ENCODE results near the gene DVL1.

DVL1 gene

GRCh38 chr1:1311107-1312104, 37.8 kb downstream of the DVL1 start:
- H3K4me3 ChIP-seq (replicated peaks; ENCODE audit: low read depth, low read length) = no peak overlapping the region
- no peak for DNase-seq (ENCODE audit: extremely low read depth, low read depth)
- no peak for TF ChIP-seq CTCF (IDR thresholded peaks at IDR 0.05; ENCODE audit: low read depth, low read length, missing control alignments)

- no peak for DNase-seq (ENCODE audit: extremely low read depth, low read depth)
- H3K4me3 ChIP-seq (replicated peaks; ENCODE audit: low read depth, low read length) = no peak overlapping the region
- no peak for TF ChIP-seq CTCF (IDR thresholded peaks at IDR 0.05; ENCODE audit: low read depth, low read length, missing control alignments)
Measured at GRCh38 chr1:1310476-1311053, 38.7 kb downstream of the DVL1 start.

- DNase-seq (ENCODE audit: extremely low read depth, low read depth) = no peak
- H3K4me3 ChIP-seq (replicated peaks; ENCODE audit: low read depth, low read length) = peak overlapping the region; percentile 79
- TF ChIP-seq CTCF (IDR thresholded peaks at IDR 0.05; ENCODE audit: low read depth, low read length, missing control alignments) = peak; percentile 12
Measured at GRCh38 chr1:1310109-1310385, 39.2 kb downstream of the DVL1 start.

- H3K4me3 ChIP-seq (replicated peaks; ENCODE audit: low read depth, low read length) = peak overlapping the region; percentile 79
- DNase-seq (ENCODE audit: extremely low read depth, low read depth) = no peak
Measured at GRCh38 chr1:1309251-1310108, 39.7 kb downstream of the DVL1 start.

GRCh38 chr1:1308756-1309250, 40.4 kb downstream of the DVL1 start:
- no peak for TF ChIP-seq CTCF (IDR thresholded peaks at IDR 0.05; ENCODE audit: low read depth, low read length, missing control alignments)
- H3K4me3 ChIP-seq (replicated peaks; ENCODE audit: low read depth, low read length) = peak overlapping the region; percentile 79
- DNase-seq (ENCODE audit: extremely low read depth, low read depth) = no peak

More at GRCh38 chr1:1309251-1310108, 39.7 kb downstream of the DVL1 start:
- no peak for TF ChIP-seq CTCF (IDR thresholded peaks at IDR 0.05; ENCODE audit: low read depth, low read length, missing control alignments)

GRCh38 chr1:1307923-1308755, 41.1 kb downstream of the DVL1 start, which contains the start of the genes ACAP3 and PUSL1:
Gene ACAP3 (minus strand): TSS chr1:1307930. CDS start chr1:1307815, 115 bp downstream.
Gene PUSL1 (plus strand): TSS chr1:1308597. CDS start chr1:1308644, 47 bp downstream.
- peak within 1 kb of the TSS; percentile 79 for H3K4me3 ChIP-seq (replicated peaks; ENCODE audit: low read depth, low read length)
- TF ChIP-seq CTCF (IDR thresholded peaks at IDR 0.05; ENCODE audit: low read depth, low read length, missing control alignments) = no peak
- DNase-seq (ENCODE audit: extremely low read depth, low read depth) = peak; percentile 60

Measured in HFF-Myc (cell line).